ENCODE measurements around the gene ADRA2B.

The ADRA2B gene

DNA sequence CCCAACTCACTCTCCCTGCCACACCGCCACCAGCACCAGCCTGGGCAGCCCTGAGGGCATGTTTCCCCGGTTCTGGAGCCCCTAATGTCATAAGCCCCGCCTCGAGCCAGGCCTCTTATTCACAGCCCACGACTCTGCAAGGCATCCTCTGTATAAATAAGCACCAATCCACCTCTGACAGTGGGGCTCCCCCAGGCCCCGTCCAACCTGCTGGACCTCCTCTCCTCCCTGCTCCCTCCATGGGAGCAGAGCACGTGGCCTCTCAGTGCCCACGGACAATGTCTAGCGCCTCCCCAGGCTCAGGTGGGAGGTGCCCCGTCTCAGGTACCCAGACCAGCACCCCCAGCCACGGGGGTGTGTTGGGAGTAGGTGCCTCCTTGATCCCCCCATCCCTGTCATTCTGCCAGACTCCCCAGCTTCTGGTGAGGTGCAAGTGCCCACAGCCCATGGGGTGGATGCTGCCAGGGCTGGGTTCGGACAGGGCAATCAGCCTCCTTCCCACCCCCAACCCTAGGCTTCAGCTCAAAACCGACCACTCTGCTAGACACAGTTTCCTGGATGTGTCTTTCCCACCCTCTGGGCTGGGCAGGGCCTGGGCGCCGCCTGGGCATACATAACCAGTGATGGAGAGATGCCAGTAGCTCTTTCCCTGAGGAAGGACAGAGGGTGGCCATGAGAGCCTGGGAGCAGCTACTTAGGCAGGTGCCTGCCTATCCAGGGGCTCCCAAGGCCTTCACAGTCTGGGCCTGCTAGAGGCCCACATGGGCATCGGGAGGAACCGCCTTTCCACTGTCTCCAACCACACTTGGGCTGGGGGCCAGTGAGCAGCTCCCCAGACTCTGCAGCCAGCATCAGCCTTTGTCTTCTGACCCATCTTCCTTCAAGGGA, 1.6 kb upstream of the ADRA2B start:
- TF ChIP-seq CTCF (IDR thresholded peaks at IDR 0.05; ENCODE audit: extremely low read depth, insufficient read depth, missing control alignments): no peak
- no peak for DNase-seq (ENCODE audit: low spot score)
- in situ Hi-C loops (cut with MboI; ENCODE audit: low pct_unique_long_range_greater_than_20kb, low sequenced_read_pairs, unreplicated experiment): no loop called here

- peak; percentile 92 for TF ChIP-seq CTCF (IDR thresholded peaks at IDR 0.05; ENCODE audit: extremely low read depth, insufficient read depth, missing control alignments)
- in situ Hi-C loops (cut with MboI; ENCODE audit: low pct_unique_long_range_greater_than_20kb, low sequenced_read_pairs, unreplicated experiment): no loop called here
- DNase-seq (ENCODE audit: low spot score): peak; percentile 95
Measured at GRCh38 chr2:96116879-96117533, 635 bp upstream of the ADRA2B start.

DNA sequence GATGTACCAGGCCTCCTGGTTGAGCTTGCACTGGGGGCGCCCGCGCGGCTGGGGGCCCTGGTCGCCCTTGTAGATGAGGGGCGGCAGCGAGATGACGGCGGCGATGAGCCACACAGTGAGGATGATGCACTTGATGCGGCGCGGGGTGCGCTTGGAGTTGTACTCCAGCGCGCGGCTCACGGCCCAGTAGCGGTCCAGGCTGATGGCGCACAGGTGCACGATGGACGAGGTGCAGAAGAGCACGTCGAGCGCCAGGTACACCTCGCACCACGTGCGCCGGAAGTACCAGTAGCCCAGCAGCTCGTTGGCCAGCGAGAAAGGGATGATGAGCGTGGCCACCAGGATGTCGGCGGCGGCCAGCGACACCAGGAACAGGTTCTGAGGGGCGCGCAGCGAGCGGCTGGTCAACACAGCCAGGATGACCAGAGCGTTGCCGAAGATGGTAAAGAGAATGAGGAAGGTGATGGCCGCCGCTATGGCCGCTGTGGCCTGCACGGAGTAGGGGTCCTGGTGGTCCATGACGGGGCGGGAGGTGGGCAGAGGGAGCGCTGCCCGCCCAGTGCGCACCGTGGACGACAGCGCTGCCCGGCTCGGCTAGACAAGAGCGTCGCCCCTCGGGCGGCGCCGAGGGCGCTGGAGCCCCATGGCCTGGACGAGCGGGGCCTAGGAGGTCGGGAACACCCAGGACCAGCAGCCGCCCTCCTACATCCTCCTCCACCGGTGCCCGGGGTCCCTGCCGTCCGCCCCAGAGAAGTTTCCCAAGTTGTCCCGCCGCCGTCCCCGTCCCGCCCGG, 544 bp downstream of the ADRA2B start:
- TF ChIP-seq CTCF (IDR thresholded peaks at IDR 0.05; ENCODE audit: extremely low read depth, insufficient read depth, missing control alignments): no peak
- in situ Hi-C loops (cut with MboI; ENCODE audit: low pct_unique_long_range_greater_than_20kb, low sequenced_read_pairs, unreplicated experiment): no loop called here
- DNase-seq (ENCODE audit: low spot score): no peak

DNA sequence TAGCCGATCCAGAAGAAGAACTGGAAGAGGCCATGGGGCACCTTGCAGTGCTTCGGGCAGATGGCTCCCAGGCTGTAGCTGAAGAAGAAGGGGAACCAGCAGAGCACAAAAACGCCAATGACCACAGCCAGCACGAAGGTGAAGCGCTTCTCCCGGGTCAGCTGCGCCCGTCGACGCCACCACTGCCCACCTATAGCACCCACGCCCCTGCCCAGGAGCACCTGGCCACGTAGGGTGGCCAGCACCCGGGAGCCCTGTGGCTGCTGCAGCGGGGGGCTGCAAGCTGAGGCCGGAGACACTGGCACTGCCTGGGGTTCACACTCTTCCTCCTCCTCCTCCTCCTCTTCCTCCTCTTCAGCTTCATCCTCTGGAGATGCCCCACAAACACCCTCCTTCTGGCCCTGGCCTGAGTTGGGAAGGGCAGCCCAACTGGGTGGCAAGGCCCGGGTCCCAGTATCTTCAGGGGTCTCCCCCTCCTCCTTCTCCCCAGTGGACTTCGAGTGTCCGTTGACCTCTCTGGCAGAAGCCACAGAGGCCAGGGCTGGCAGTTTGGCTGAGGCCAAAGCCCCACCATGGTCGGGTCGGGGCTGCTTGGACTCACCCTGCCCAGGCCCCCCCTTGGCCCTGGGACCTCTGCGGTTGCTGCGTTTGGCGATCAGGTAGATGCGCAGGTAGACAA, 1.3 kb downstream of the ADRA2B start:
- DNase-seq (ENCODE audit: low spot score): no peak
- TF ChIP-seq CTCF (IDR thresholded peaks at IDR 0.05; ENCODE audit: extremely low read depth, insufficient read depth, missing control alignments): no peak
- in situ Hi-C loops (cut with MboI; ENCODE audit: low pct_unique_long_range_greater_than_20kb, low sequenced_read_pairs, unreplicated experiment): no loop called here

DNA sequence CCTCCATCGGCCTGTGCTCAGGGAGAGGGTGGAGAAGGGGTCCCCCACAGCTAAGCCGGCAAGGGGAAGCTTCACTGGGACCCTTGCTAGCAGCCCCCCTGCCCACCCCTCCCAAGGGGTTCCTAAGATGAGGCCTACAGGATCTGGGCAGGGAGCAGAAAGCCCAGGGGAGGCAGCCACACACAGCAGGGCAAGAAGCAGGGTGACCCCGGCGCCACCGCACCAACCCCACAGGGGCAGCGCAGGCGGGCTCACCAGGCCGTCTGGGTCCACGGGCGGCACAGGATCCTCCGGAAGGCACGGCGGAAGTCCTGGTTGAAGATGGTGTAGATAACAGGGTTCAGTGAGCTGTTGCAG, 1.8 kb downstream of the ADRA2B start:
- in situ Hi-C loops (cut with MboI; ENCODE audit: low pct_unique_long_range_greater_than_20kb, low sequenced_read_pairs, unreplicated experiment): no loop called here
- DNase-seq (ENCODE audit: low spot score): no peak
- no peak for TF ChIP-seq CTCF (IDR thresholded peaks at IDR 0.05; ENCODE audit: extremely low read depth, insufficient read depth, missing control alignments)

- no peak for DNase-seq (ENCODE audit: low spot score)
- in situ Hi-C loops (cut with MboI; ENCODE audit: low pct_unique_long_range_greater_than_20kb, low sequenced_read_pairs, unreplicated experiment): no loop called here
- TF ChIP-seq CTCF (IDR thresholded peaks at IDR 0.05; ENCODE audit: extremely low read depth, insufficient read depth, missing control alignments): no peak
Measured at GRCh38 chr2:96113951-96114350, 2.4 kb downstream of the ADRA2B start.
